ES-I3 (cell line): ENCODE data around the gene GOLT1B.

Source experiments
- H3K36me3 ChIP-seq: 2 replicates; pipeline ENCODE4 v1.6.1; 2013; ENCODE audit warnings: mild to moderate bottlenecking, low read length, control low read depth, moderate library complexity; ENCODE audit not compliant: insufficient read depth
- H3K4me1 ChIP-seq: 2 replicates; pipeline ENCODE4 v1.6.1; 2013; ENCODE audit warnings: mild to moderate bottlenecking, control low read depth, low read length; ENCODE audit not compliant: insufficient read depth
- H3K9ac ChIP-seq: 2 replicates; pipeline ENCODE4 v1.6.1; 2013; ENCODE audit warnings: low read depth, mild to moderate bottlenecking, low read length, moderate library complexity
- H3K9me3 ChIP-seq: 2 replicates; pipeline ENCODE4 v1.6.1; 2013; ENCODE audit warnings: mild to moderate bottlenecking, low read length, moderate library complexity; ENCODE audit not compliant: control insufficient read depth, insufficient read depth

Gene GOLT1B

GRCh38 chr12:21500786-21501257 is 767 bp upstream of the GOLT1B start:
- Histone ChIP-seq H3K36me3 (peaks cover 12% of the 10 kb centered on the region; the same call in 1 of the 2 replicates), H3K9me3 (no peaks in the 10 kb centered on the region), H3K4me1 (0 out of 2 replicates have a peak, but pooled peaks cover 4% of the 10 kb centered on the region), H3K9ac (peak overlapping the region; percentile 79)

GRCh38 chr12:21502164-21502496 is 541 bp downstream of the GOLT1B start:
- H3K4me1 ChIP-seq, result 0 out of 2 replicates have a peak, but pooled peaks cover 4% of the 10 kb centered on the region
- H3K9me3 ChIP-seq, result no peaks in the 10 kb centered on the region
- H3K36me3 ChIP-seq, result peaks cover 10% of the 10 kb centered on the region; the same call in 1 of the 2 replicates
- peak overlapping the region; percentile 79 for H3K9ac ChIP-seq

- Histone ChIP-seq H3K36me3 (peaks cover 6% of the 10 kb centered on the region; the same call in 1 of the 2 replicates), H3K9ac (no peak overlapping the region), H3K4me1 (0 out of 2 replicates have a peak, but pooled peaks cover 4% of the 10 kb centered on the region), H3K9me3 (no peaks in the 10 kb centered on the region)
These were observed 1.3 kb downstream of the GOLT1B start for GRCh38 chr12:21502872-21503271.

- no peaks in the 10 kb centered on the region for H3K9me3 ChIP-seq
- no peak overlapping the region for H3K9ac ChIP-seq
- peaks cover 6% of the 10 kb centered on the region; the same call in 1 of the 2 replicates for H3K36me3 ChIP-seq
- no peaks in the 10 kb centered on the region for H3K4me1 ChIP-seq
These were observed 4.3 kb downstream of the GOLT1B start for GRCh38 chr12:21505888-21506287.

GRCh38 chr12:21507849-21508248 is 6.3 kb downstream of the GOLT1B start:
- Histone ChIP-seq H3K36me3 (peaks cover 6% of the 10 kb centered on the region; the same call in 1 of the 2 replicates), H3K9me3 (no peaks in the 10 kb centered on the region), H3K9ac (no peak overlapping the region), H3K4me1 (no peaks in the 10 kb centered on the region)

- Histone ChIP-seq H3K36me3 (peaks cover 9% of the 10 kb centered on the region; the same call in 1 of the 2 replicates), H3K9me3 (no peaks in the 10 kb centered on the region), H3K4me1 (no peaks in the 10 kb centered on the region), H3K9ac (no peak overlapping the region)
These were observed 8.2 kb downstream of the GOLT1B start for GRCh38 chr12:21509768-21510167.

- Histone ChIP-seq H3K9ac (no peak overlapping the region), H3K36me3 (peaks cover 3% of the 10 kb centered on the region; the same call in 1 of the 2 replicates), H3K4me1 (no peaks in the 10 kb centered on the region), H3K9me3 (no peaks in the 10 kb centered on the region)
These were observed 14.7 kb downstream of the GOLT1B start for GRCh38 chr12:21516281-21516680.

- no peak overlapping the region for H3K9ac ChIP-seq
- no peaks in the 10 kb centered on the region for H3K4me1 ChIP-seq
- no peaks in the 10 kb centered on the region for H3K9me3 ChIP-seq
- peaks cover 3% of the 10 kb centered on the region; the same call in 1 of the 2 replicates for H3K36me3 ChIP-seq
These were observed 16.9 kb downstream of the GOLT1B start for GRCh38 chr12:21518451-21518850.

GRCh38 chr12:21521541-21521940 is 20.0 kb downstream of the GOLT1B start:
- Histone ChIP-seq H3K36me3 (no peaks in the 10 kb centered on the region), H3K9me3 (no peaks in the 10 kb centered on the region), H3K9ac (no peak overlapping the region), H3K4me1 (no peaks in the 10 kb centered on the region)

- Histone ChIP-seq H3K36me3 (no peaks in the 10 kb centered on the region), H3K9ac (no peak overlapping the region), H3K4me1 (no peaks in the 10 kb centered on the region), H3K9me3 (no peaks in the 10 kb centered on the region)
These were observed 21.6 kb downstream of the GOLT1B start for GRCh38 chr12:21523148-21523547.

- H3K4me1 ChIP-seq, result no peaks in the 10 kb centered on the region
- H3K9me3 ChIP-seq, result no peaks in the 10 kb centered on the region
- H3K9ac ChIP-seq, result peak within 1 kb of the TSS; percentile 63
- H3K36me3 ChIP-seq, result no peaks in the 10 kb centered on the region
These were observed 24.5 kb downstream of the GOLT1B start, which contains the start of gene SPX for GRCh38 chr12:21526053-21526452. SPX (plus strand) TSS chr12:21526296; CDS start chr12:21526473, 177 bp downstream.

- Histone ChIP-seq H3K9ac (peak overlapping the region; percentile 63), H3K36me3 (no peaks in the 10 kb centered on the region), H3K9me3 (no peaks in the 10 kb centered on the region), H3K4me1 (no peaks in the 10 kb centered on the region)
These were observed 25.2 kb downstream of the GOLT1B start for GRCh38 chr12:21526721-21527345.

GRCh38 chr12:21527451-21528180 is 26.0 kb downstream of the GOLT1B start:
- Histone ChIP-seq H3K9me3 (no peaks in the 10 kb centered on the region), H3K36me3 (no peaks in the 10 kb centered on the region), H3K4me1 (no peaks in the 10 kb centered on the region), H3K9ac (peak overlapping the region; percentile 63)

- no peaks in the 10 kb centered on the region for H3K36me3 ChIP-seq
- no peaks in the 10 kb centered on the region for H3K4me1 ChIP-seq
- H3K9ac ChIP-seq, result no peak overlapping the region
- no peaks in the 10 kb centered on the region for H3K9me3 ChIP-seq
These were observed 27.4 kb downstream of the GOLT1B start for GRCh38 chr12:21528953-21529352.

- no peaks in the 10 kb centered on the region for H3K9me3 ChIP-seq
- no peaks in the 10 kb centered on the region for H3K4me1 ChIP-seq
- H3K36me3 ChIP-seq, result no peaks in the 10 kb centered on the region
- H3K9ac ChIP-seq, result no peak overlapping the region
These were observed 27.9 kb downstream of the GOLT1B start for GRCh38 chr12:21529456-21529855.
